HL-60 (cell line): Measurements from ENCODE around the gene DBNDD2.

Source experiments
- DNase-seq, 2 experiments: peaks; one replicate each; pipeline ENCODE4 v3.0.0-alpha.2; 2010 to 2020; ENCODE audit warnings: low read depth in 1 of 2, low spot score in 1 of 2
- H3K27ac ChIP-seq: fragments of 250-450 bp; sonication (Bioruptor Pico); replicated peaks from 2 replicates; pipeline ENCODE4 v1.5.1; 2020; ENCODE audit warnings: mild to moderate bottlenecking, moderate library complexity
- H3K27me3 ChIP-seq: fragments of 250-450 bp; sonication (Bioruptor Pico); 2 replicates; pipeline ENCODE4 v1.5.1; 2021; ENCODE audit warnings: mild to moderate bottlenecking, moderate library complexity; ENCODE audit not compliant: insufficient read depth, poor library complexity, severe bottlenecking
- H3K4me3 ChIP-seq: replicated peaks from 2 replicates; pipeline ENCODE4 v1.5.1; 2011; ENCODE audit warnings: mild to moderate bottlenecking, control low read depth, low read length; ENCODE audit not compliant: insufficient read depth
- GABPA ChIP-seq: IDR thresholded peaks from 2 replicates; pipeline ENCODE4 v1.6.1; 2012; ENCODE audit warnings: low read depth
- POLR2AphosphoS5 ChIP-seq: IDR thresholded peaks from 2 replicates; pipeline ENCODE4 v1.6.1; 2012; ENCODE audit warnings: low read depth
- SPI1 ChIP-seq: IDR thresholded peaks from 2 replicates; pipeline ENCODE4 v1.6.1; 2012; ENCODE audit warnings: low read depth, mild to moderate bottlenecking, borderline replicate concordance
- TF ChIP-seq, protein P1 (sequence below): IDR thresholded peaks from 2 replicates; pipeline ENCODE4 v1.6.1; 2012; ENCODE audit warnings: low read depth; ENCODE audit not compliant: insufficient replicate concordance
- TF ChIP-seq, protein P2 (sequence below): IDR thresholded peaks from one replicate; pipeline ENCODE4 v1.5.1; 2011; ENCODE audit warnings: low read length, control low read depth, inconsistent platforms; ENCODE audit not compliant: insufficient read depth

The DBNDD2 gene

DNA sequence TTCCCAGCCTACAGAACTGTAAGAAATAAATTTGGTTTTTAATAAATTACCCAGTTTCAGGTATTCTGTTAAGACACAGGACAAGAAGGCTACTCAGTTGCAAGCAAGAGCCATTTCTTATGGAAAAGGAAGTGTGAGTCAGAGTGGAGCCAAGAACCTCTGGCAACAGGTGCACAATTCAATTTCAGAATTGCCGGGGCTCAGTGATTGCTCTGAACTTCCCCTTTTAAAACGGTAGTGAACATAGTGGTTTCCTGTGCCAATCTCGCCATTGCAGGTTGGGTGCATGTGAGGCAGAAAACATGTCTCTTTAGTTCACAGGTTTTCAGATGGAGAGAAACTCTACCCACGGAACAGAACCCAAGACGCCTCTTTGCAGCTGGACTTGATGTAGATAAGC lies 24.2 kb downstream of the DBNDD2 start:
- no peak overlapping the region for H3K4me3 ChIP-seq
- DNase-seq: peak; percentile 72 to 93
- TF ChIP-seq POLR2AphosphoS5 (peak; percentile 64; the same call in 1 of the 2 replicates), SPI1 (peak; percentile 90; the same call in 1 of the 2 replicates)
- TF ChIP-seq, protein P1, sequence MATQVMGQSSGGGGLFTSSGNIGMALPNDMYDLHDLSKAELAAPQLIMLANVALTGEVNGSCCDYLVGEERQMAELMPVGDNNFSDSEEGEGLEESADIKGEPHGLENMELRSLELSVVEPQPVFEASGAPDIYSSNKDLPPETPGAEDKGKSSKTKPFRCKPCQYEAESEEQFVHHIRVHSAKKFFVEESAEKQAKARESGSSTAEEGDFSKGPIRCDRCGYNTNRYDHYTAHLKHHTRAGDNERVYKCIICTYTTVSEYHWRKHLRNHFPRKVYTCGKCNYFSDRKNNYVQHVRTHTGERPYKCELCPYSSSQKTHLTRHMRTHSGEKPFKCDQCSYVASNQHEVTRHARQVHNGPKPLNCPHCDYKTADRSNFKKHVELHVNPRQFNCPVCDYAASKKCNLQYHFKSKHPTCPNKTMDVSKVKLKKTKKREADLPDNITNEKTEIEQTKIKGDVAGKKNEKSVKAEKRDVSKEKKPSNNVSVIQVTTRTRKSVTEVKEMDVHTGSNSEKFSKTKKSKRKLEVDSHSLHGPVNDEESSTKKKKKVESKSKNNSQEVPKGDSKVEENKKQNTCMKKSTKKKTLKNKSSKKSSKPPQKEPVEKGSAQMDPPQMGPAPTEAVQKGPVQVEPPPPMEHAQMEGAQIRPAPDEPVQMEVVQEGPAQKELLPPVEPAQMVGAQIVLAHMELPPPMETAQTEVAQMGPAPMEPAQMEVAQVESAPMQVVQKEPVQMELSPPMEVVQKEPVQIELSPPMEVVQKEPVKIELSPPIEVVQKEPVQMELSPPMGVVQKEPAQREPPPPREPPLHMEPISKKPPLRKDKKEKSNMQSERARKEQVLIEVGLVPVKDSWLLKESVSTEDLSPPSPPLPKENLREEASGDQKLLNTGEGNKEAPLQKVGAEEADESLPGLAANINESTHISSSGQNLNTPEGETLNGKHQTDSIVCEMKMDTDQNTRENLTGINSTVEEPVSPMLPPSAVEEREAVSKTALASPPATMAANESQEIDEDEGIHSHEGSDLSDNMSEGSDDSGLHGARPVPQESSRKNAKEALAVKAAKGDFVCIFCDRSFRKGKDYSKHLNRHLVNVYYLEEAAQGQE: no peak
- TF ChIP-seq, protein P2, sequence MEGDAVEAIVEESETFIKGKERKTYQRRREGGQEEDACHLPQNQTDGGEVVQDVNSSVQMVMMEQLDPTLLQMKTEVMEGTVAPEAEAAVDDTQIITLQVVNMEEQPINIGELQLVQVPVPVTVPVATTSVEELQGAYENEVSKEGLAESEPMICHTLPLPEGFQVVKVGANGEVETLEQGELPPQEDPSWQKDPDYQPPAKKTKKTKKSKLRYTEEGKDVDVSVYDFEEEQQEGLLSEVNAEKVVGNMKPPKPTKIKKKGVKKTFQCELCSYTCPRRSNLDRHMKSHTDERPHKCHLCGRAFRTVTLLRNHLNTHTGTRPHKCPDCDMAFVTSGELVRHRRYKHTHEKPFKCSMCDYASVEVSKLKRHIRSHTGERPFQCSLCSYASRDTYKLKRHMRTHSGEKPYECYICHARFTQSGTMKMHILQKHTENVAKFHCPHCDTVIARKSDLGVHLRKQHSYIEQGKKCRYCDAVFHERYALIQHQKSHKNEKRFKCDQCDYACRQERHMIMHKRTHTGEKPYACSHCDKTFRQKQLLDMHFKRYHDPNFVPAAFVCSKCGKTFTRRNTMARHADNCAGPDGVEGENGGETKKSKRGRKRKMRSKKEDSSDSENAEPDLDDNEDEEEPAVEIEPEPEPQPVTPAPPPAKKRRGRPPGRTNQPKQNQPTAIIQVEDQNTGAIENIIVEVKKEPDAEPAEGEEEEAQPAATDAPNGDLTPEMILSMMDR: no peak

GRCh38 chr20:45433316-45433715 lies 25.2 kb downstream of the DBNDD2 start:
- TF ChIP-seq GABPA (no peak), SPI1 (no peak), POLR2AphosphoS5 (no peak)
- TF ChIP-seq, protein P1: no peak
- TF ChIP-seq, protein P2: no peak

More for the DNA sequence above, 24.2 kb downstream of the DBNDD2 start:
- H3K27ac ChIP-seq: peak overlapping the region; percentile 83
- no peaks in the 10 kb centered on the region for H3K27me3 ChIP-seq

GRCh38 chr20:45433976-45434375 lies 25.9 kb downstream of the DBNDD2 start:
- H3K27ac ChIP-seq: peak overlapping the region; percentile 36
- H3K4me3 ChIP-seq: no peak overlapping the region
- no peaks in the 10 kb centered on the region for H3K27me3 ChIP-seq
- TF ChIP-seq GABPA: no peak
- TF ChIP-seq, protein P2: no peak
- TF ChIP-seq SPI1: no peak
- TF ChIP-seq POLR2AphosphoS5: no peak
- peak in 1 of 2 experiments; percentile 26 for DNase-seq

More at GRCh38 chr20:45433316-45433715, 25.2 kb downstream of the DBNDD2 start:
- H3K4me3 ChIP-seq: no peak overlapping the region
- H3K27me3 ChIP-seq: no peaks in the 10 kb centered on the region
- peak overlapping the region; percentile 36 for H3K27ac ChIP-seq
- DNase-seq: no peak
